GM06990 (cell line): Measurements from ENCODE around the gene COL1A2.

Experiments used
- DNase-seq: peaks from one replicate; pipeline ENCODE4 v3.0.0-alpha.2; 2011; ENCODE audit not compliant: insufficient read length; ENCODE audit errors: extremely low read depth
- H3K27me3 ChIP-seq: replicated peaks from 2 replicates; pipeline ENCODE4 v1.6.0; 2011; ENCODE audit warnings: low read length; ENCODE audit not compliant: control insufficient read depth, insufficient read depth
- H3K36me3 ChIP-seq: 2 replicates; pipeline ENCODE4 v1.5.1; 2011; ENCODE audit warnings: low read length; ENCODE audit not compliant: control insufficient read depth, insufficient read depth
- H3K4me3 ChIP-seq: replicated peaks from 2 replicates; pipeline ENCODE4 v1.5.1; 2011; ENCODE audit warnings: low read depth, mild to moderate bottlenecking, control low read depth, low read length
- TF ChIP-seq, protein P1 (sequence below): IDR thresholded peaks from 2 replicates; pipeline ENCODE4 v1.5.1; 2011; ENCODE audit warnings: low read length, control low read depth, mild to moderate bottlenecking, inconsistent platforms; ENCODE audit not compliant: insufficient read depth, poor library complexity, severe bottlenecking

COL1A2 gene

GRCh38 chr7:94396596-94396995 is 1.9 kb downstream of the COL1A2 start:
- H3K4me3 ChIP-seq: no peak overlapping the region
- no peaks in the 10 kb centered on the region for H3K27me3 ChIP-seq
- H3K36me3 ChIP-seq: no peaks in the 10 kb centered on the region
- TF ChIP-seq, protein P1, sequence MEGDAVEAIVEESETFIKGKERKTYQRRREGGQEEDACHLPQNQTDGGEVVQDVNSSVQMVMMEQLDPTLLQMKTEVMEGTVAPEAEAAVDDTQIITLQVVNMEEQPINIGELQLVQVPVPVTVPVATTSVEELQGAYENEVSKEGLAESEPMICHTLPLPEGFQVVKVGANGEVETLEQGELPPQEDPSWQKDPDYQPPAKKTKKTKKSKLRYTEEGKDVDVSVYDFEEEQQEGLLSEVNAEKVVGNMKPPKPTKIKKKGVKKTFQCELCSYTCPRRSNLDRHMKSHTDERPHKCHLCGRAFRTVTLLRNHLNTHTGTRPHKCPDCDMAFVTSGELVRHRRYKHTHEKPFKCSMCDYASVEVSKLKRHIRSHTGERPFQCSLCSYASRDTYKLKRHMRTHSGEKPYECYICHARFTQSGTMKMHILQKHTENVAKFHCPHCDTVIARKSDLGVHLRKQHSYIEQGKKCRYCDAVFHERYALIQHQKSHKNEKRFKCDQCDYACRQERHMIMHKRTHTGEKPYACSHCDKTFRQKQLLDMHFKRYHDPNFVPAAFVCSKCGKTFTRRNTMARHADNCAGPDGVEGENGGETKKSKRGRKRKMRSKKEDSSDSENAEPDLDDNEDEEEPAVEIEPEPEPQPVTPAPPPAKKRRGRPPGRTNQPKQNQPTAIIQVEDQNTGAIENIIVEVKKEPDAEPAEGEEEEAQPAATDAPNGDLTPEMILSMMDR: no peak
- DNase-seq: no peak

- no peak for DNase-seq
- TF ChIP-seq, protein P1: no peak
- Histone ChIP-seq H3K36me3 (no peaks in the 10 kb centered on the region), H3K27me3 (no peaks in the 10 kb centered on the region), H3K4me3 (no peak overlapping the region)
These were observed 3.0 kb downstream of the COL1A2 start for GRCh38 chr7:94397722-94398121.

GRCh38 chr7:94398841-94399240 is 4.1 kb downstream of the COL1A2 start:
- TF ChIP-seq, protein P1: no peak
- DNase-seq: no peak
- no peaks in the 10 kb centered on the region for H3K36me3 ChIP-seq

DNA sequence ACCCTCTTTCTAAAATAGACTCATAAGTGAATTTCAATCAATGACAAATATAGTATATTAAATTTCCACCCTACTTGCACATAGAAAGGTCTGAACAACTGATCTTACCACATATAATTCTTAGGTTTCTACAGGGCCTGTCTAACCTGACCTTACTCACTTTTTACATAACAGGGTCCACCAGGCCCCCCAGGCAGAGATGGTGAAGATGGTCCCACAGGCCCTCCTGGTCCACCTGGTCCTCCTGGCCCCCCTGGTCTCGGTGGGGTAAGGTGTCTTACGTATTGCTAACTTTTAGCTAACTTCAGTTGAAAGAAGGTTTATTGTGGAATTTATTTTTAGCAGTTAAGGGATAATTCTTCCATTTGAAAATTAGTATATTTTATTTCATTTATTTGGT is 5.3 kb downstream of the COL1A2 start:
- no peak for DNase-seq
- Histone ChIP-seq H3K36me3 (no peaks in the 10 kb centered on the region), H3K4me3 (no peak overlapping the region), H3K27me3 (no peaks in the 10 kb centered on the region)
- TF ChIP-seq, protein P1: no peak

More at GRCh38 chr7:94398841-94399240, 4.1 kb downstream of the COL1A2 start:
- Histone ChIP-seq H3K4me3 (no peak overlapping the region), H3K27me3 (no peaks in the 10 kb centered on the region)

- DNase-seq: no peak
- Histone ChIP-seq H3K36me3 (no peaks in the 10 kb centered on the region), H3K4me3 (no peak overlapping the region), H3K27me3 (no peaks in the 10 kb centered on the region)
- TF ChIP-seq, protein P1: no peak
These were observed 6.1 kb downstream of the COL1A2 start for GRCh38 chr7:94400643-94401427.

DNA sequence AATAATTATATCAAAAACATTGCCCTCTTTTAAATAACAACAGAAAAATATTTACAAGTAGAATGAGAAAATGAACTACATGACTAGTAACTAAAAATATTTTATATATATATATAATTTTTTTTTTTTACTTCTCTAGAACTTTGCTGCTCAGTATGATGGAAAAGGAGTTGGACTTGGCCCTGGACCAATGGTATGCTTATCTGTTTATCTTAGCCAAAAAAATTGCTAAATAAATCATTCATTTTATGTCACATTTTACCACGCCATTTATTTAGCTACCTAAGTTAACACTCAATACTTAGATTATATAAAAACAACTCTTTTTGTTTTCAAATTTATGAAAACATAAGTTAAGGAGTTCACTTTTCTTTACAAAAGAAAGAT is 6.7 kb downstream of the COL1A2 start:
- no peak for DNase-seq
- H3K4me3 ChIP-seq: no peak overlapping the region
- no peaks in the 10 kb centered on the region for H3K27me3 ChIP-seq
- no peaks in the 10 kb centered on the region for H3K36me3 ChIP-seq
- TF ChIP-seq, protein P1: no peak
